ENCODE data around the gene MMD.
"Not testable (repeated sequence)": the region's sequence is repeated elsewhere in the genome, so short reads cannot be mapped to it uniquely, and the experiment has no call there.

The MMD gene

DNA sequence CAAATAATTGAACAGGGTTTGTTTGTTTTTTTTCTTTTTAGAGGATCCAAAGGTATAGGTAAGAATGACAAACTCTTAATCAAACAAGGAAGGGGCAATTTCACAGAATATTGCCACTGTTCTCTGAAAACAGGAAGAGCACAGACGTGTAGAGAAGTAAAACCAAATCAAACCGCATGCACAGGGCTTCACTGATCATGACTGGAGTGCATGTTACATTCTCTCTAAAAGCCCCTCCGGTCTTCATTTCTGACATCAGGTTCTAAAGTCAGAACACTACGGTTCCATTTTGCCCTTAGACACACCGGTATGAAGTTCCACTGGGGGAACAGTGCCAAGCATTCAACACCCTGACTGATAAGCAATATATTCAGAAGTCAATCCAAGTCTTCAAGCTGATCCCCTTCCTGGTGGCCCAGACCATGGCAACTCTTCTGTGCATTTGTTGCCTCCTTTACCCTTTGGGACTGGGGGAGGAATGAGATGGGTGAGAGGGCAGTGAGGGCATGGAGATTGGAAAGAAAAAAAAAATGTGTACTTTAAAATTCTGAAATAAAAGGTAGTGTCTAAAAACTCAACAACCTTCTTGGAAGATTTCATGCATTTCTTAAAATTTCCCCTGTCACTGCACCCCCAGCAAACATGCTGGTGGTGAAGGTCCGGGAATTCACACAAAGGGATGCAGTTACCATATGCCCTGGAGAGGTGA is 1.4 kb downstream of the MMD start:
- FAIRE-seq = no peak

DNA sequence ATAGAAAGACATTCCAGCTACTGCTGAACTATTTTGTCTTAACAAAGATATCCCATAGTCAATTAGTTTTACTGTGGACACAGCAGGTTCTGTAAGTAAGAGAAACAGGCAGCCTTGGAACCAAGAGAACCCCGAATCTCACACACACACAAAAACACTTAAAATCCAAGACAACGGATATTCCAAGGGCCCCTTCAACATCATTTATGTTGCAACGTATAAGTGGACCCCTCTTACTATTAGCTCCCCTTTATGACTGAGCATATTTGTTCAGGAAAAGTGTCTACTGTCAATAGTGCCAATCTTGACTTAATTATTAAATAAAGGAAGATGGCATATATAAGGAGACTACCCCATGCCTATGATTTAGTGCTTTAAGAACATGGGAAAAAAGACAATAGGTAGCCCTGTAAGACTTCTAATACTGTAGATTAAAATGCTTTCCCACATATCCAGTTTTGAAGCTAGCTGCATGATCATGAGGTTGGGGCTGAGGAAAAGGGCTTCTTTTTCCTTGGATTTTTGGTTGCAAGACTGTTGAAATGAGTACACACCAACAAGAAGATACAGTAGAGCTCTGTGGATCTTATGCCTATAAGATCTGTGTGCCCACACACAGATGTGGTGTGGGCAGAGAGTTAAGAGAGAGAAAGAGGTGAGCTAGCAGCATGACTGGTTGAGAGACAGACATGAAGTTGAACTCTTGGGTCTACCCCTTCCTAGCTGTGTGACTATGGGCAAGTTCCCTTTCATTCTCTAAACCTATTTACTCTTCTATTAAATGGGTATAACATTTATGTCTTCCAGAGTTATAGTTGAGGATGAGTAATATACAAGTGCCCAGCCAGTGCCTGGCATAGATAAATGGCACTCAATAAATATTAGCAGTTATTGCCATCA is 3.0 kb downstream of the MMD start:
- FAIRE-seq = no peak

DNA sequence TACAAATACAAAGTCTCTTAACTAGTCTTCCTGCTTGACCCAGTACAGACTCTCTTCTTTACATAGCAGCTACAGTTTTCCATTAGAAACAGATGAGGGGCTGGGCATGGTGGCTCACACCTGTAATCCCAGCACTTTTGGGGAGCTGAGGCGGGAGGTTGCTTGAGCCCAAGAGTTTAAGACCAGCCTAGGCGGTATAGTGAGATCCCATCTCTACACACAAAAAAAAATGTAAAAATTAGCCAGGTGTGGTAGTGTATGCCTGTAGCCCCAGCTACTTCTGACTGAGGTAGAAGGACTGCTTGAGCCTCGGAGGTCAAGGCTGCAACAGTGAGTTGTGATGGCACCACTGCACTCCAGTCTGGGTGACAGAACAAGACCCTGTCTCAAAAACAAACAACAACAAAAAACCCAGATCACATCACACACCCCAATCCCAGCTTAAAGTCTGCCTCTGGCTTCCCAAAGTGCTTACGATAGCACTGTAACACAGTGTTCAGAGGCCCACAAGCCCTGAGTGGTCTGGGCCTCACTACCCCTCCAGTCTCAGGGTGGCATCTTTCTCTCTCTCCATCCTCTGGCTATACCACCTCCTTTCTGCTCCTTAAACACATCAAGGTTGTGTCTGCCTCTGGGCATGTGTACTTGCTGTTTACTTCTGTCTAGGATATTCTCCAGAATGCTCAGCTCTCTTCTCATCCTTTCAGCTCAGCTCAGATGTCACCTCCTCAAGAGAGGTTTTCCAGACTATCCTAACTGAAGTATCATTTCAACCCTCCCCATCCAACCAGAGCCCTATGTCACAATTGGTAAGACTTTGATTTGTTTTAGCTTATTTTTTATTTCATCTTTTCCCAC is 4.0 kb downstream of the MMD start:
- FAIRE-seq = no peak

DNA sequence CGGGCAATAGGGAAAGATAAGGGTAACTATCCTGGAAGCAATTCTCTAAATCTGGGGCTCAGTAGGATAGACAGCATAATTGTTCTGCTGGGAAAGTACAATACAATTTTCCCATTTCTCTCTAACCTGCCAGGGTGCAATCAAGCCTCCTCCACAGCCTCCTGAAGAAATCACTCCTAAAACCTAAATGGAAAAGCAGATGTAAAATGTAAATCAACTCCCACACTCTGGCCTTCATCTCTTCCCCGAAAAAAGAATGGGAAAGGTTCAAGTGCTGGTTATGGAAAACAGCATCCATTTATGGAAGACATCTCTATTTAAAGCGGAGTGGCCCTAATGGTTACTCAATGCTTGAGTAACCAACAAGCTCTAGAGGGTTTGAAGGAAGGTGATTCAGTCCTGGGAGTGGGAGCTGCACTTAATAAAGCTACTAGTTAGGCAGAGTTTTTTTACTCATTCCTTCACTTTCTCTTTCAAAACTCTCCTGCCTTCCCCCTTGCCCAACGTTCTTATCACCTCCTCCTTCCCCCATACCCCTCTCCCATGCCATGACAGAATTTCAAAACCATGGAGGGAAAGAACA is 5.1 kb downstream of the MMD start:
- FAIRE-seq = no peak

DNA sequence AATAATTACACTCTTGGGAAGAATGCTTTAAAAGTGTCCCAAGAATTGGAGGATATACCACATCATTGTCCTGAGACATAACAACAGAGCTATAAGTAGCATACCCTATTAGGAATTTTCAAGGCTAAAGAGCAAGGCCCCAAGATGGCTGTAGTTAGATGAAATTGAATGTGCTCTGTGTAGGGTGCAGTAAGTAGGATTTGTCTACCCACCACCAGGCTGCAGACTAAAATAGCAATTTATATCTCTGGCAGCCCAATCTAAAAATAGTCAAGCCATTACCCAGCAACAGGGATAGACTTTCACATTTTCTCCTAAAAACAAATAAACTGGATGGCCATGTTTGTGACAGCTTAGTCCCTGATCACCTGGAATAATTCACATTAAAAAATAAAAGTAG is 5.6 kb downstream of the MMD start:
- FAIRE-seq = no peak

DNA sequence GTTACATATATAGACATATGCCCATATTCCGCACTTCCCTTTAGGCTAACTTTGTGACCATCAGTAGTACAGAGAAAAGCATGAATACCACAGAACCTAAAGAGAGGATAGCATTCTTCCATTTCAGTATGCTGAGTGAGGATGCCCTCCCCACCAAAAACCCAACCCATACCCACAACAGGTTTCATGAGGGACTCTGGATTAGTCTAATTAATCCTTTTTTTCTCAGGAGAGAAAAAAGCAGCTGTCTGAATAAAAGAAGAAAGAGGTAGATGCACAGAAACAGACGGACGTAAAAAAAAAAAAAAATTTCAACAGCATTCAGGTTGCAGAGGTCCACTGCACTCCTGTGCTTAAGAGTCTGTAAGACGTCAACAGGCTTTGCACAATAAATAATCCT is 6.7 kb downstream of the MMD start:
- no peak for FAIRE-seq

DNA sequence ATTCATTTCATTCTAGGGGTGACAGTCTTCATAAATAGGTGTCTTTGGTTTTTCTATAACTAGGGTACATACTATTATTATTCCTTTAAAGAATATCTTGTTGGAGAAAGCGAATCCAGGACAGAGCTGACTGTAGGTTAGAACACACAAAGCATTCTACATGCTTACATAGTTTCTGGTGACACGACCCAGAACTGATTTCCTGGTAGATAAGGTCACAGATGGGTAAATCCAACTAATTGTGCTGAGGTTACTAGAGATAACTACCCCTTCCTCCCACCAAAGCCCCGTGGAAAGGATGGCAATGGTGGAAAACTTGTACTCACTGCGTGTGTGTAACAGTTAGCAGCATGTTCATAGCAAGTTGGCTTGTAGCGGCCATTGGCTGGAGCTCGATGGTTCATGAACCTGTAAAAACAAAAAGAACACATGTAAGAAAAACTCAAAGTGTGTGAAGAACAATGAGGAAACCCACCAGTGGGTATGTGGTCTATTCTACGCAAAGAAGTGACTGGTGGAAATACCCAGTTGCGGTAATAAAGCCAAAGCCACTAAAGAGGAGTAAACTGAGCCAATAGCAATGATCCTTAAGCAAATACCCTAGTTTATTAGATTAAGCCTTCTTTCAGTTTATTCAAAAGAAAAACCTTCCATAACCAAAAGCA is 7.7 kb downstream of the MMD start:
- FAIRE-seq = no peak

DNA sequence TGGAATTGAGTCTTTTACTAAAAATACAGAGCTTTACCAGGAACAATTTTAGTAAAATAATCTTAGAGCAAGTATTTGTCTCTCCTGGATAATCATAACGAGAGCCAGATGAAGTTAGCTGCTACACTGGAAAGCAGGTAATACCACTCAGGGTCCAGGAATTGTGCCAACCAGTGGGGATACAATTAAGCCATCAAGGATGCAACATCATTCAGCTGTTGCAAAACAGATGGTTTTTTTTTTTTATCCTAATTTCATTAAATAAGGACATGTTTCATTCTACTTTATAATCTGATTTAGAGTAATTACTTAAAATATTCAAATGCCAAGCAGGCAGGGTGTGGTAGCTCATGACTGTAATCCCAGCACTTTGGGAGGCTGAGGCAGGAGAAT is 10.2 kb downstream of the MMD start:
- FAIRE-seq = no peak

DNA sequence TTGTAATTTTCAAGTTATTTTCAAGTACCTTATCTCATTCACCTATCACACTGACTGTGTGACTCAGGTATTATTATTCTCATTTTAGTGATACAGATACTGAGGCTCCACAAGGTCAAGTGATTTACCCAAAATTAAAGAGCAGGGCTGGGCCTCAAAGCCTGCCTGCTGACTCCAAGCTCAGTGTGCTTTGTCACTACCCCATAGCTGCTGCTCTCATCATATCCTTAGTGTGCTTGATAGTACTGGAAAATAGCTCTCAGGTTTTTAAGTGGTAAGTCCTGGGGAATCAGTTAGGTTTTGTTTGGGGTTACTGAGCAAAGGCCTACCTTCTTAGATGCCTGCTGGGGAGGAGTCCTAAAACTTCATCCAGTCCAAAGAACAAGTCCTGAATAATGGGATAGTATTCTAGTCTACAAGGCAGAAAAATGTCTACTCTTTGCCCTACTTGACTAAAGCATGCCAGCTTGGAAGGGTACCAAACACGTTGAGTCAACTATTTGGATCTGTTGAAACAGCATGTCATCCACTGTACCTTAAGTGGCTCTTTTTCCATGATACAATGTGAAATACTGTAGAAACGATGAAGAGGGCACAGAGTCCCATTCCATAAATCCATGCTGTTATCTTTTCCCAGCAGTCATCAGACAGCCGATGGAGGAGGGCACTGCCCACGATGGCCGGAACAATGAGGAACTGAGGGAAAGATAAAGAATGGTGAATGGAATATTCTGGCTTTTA is 10.7 kb downstream of the MMD start:
- no peak for FAIRE-seq

DNA sequence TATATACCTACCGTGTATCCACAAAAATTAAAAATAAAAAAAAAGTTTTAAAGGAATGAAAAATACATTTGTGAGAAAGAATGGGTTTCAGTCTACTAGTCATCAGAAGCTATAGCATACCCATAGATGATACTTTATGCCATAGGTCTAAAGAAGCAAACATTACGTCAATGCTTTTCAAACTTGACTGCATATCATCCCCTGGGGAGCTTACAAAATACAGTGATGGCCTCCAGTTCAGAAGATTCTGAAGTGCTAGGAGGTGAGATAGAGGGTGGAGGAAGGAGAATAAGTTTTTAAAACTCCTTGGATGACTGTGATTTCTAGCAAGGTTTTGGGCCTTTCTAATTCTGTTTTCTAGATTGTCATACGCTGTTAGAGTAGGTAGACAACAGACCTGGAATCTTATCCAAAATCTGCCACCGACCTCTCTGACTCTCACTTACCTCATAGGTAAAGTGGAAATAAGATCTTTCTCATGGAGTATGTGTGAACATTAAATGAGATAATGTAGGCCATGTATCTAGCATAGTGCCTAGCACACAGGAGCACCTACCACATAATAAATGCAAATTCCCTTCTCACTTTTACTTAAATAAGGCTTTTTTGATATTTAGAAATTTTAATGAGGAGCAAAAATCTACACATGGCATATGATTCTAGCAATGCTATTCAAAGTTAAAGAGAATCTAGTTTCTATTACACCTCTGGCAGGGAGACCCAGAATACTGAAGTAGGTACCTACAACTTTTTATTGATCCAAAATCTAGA is 12.4 kb downstream of the MMD start:
- no peak for FAIRE-seq

DNA sequence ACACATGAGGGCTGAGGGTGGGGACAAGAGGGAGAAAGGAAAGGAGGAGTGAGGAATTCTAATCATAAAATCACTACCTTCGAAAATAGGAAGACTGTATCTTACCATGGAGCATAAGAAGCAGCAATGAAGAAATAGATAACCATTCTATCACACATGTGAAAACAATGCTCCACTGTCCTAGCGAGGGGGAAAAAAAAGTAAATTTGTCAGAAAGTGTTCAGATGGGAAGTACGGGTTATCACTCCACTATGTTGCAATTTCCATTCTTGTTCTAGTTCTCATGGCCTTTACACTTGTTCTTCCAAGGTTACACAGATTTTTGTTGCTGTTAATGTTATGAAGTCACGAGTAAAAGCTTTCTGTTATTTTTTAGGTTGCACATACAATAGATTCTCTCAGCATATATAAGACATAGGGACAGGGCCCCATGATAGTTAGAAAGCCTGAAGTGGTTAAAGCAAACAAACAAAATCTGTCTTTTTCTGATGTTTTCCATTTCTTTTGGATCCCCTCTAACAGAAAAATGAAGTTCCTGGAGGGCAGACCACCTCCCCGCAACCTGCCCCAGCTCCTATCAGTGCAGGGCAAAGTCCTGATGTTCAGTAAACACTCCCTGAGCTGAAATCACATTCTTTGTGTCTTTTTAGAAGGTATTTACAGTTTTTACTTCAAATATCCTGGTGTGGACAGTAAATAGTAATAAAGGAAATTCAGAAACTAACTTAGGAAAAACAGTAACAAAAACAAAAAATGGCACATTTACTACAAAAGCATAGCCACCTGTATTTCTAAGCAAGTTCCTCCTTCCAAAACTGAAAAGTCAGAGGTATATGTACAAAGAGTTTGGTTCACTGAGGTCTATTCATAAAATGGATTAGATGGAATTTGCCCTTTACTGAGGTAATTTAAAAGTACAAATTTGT is 13.7 kb downstream of the MMD start:
- no peak for FAIRE-seq

DNA sequence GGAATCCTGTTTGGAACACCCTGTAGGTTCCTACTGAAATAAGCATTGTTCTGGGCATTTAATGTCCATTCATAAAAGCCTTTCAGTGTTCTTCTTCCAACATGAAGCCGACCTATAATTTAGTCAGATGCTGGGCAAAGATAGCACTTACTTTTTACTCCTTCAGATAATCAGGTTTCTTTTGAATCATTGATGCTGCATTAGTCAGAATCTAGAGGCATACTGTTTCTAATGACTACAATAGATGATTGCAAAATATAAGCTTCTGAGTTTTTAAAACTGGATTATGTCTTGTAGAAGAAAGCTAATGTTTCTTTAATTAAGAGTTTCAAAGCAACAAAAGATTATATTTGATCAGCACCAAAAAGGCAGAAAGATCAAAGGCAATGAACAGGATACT is 16.0 kb downstream of the MMD start:
- no peak for FAIRE-seq

DNA sequence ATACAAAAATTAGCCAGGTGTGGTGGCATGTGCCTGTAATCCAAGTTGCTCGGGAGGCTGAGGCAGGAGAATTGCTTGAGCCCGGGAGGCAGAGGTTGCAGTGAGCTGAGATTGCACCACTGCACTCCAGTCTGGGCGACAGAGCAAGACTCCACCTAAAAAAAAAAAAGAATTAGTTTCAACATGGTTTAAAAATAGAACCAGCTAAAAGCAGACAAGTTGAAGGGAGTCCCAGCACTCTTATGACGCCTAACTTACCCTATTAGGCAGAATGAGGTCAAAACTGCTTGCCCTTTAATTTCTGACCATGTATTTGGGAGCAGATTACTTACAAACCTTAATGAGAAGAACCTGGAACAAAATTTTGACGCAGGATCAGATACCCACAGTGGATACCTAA is 17.4 kb downstream of the MMD start:
- not testable (repeated sequence) for FAIRE-seq

DNA sequence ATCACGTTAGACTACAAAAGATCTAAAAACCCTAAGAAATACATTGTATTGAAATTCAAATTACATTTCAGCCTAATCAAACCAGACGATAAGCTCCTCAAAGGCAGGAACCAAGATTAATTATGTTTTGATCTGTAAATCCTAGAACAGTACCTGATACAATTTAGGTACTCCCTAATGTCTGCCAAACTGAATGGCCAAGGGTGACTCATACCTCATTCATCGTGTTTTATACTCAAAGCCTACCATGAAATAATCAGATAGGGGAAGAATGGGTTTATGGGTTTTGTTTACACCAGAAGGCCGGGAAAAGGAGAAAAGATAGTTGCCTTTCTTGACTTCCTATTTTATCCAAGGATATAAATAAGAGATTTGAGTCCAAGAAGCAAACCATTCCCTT is 19.3 kb downstream of the MMD start:
- FAIRE-seq = no peak

DNA sequence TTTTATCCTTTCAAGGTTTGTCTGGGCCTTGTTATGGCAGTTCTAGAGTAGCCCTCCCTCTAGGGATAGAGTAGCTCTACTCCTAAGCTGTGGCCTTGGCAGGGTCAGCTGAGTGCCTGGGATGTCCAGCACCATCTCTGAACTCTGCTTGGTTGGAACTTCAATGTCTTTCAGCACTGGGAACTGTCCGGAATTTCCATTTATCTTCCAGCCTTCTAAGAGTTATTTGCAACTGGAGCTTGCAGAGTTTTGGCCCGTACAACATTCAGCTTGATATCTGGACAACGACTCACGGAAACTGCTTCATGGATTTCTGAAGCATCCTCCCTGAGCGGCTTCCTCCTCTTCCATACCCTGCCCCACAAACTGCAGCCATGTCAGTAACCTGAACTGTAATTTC is 22.9 kb downstream of the MMD start:
- no peak for FAIRE-seq

DNA sequence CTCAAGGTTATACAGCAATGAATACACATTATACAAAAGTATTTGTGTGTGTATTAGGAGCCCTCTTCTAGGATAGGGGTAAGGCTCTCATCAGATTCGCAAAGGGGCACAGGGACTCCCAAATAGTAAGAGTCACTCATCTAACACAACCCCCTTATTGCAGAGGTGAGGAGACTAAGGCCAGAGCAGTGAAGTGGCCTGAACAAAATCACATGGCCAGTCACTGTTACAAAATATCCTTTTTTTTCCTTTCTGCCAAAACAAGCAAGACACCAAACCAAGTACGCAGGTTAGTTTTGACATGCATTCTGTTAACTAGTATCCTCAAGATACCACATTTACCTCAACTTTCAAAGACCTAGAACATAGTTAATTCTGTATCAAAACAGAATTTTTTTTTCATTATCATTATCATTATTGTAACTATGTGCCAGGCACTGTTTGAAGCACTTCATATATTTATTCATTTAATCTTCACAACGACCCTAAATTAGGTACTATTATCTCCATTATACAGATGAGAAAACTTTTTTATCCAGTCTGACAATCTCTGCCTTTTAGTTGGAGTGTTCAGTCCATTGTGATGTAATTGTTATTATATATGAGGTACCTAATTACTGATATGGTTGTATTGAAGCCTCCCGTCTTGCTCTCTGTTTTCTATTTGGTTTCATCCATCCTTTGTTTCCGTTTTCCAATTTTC is 25.7 kb downstream of the MMD start:
- FAIRE-seq = no peak

DNA sequence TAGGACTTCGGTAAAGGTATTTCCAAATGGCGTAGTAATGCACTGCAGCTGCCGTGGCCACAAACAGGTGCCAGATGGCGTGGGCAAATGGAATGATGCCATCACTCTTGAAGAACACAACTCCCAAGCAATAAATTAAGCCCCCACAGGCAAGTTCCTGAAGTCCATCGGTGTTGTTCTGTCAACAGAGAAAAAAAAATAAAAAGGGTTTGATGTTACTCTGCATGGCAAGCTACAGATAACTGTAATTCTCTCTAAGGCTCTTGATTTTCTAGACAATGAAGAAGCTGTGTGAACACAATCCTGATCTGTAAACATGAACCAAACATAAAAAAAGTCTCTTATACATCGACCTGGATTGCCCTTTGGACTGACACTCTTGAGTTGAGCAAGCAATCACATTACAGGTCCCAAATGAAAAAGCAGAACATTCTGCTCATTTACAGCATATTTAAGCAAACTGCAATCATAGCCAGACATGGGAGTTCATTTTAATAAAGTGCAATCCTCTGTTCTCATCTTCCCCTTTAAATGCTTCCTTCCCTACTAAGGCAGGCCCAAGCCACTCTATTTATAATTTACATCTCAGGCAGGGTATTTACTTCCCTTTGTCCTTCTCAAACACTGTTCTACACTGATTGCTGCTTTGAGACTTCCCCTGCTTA is 27.1 kb downstream of the MMD start:
- no peak for FAIRE-seq

DNA sequence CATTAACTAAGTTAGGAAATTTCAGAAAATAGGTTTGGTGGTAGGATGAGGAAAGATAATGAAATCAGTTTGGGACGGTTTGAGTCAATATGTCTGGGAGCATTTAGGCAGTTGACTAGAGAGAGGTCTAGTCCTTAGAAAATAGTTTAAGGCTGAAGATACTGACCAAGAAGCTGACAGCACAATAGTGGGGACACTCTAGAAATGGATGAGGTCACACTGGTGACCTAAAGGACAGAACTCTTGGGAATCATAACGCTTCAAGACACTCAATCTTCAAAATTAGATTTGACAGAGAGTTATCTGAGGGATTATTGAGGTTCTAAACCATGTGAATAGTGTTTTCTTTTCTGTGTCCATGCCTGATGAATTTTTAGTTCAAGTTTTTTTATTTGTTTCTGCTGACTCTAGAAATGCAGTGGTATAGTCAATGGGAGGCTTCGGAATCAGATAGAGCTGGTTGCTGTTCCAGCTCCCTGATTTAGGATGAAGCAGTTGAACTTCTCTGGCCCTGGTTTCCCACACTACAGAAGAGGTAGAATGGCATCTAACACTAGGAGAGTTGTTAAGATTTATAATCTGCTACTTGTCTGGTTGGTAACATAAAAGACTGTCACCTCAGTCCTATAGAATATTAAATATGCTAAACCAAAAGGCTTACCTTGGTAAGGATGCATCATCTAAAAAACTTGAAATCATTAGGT is 29.7 kb downstream of the MMD start:
- FAIRE-seq = no peak

All from G401.6 (cell line).